ENCODE results near the gene UNC119B. TPM values are rescaled to one million over a fixed set of nuclear protein-coding genes. Genes with fewer than 3 reads are reported as not detected.

Gene UNC119B
- total and polyA plus RNA-seq, 2 of the 4 experiments (the other 2 are of a cell fraction): 8.4 to 21.6 TPM

DNA sequence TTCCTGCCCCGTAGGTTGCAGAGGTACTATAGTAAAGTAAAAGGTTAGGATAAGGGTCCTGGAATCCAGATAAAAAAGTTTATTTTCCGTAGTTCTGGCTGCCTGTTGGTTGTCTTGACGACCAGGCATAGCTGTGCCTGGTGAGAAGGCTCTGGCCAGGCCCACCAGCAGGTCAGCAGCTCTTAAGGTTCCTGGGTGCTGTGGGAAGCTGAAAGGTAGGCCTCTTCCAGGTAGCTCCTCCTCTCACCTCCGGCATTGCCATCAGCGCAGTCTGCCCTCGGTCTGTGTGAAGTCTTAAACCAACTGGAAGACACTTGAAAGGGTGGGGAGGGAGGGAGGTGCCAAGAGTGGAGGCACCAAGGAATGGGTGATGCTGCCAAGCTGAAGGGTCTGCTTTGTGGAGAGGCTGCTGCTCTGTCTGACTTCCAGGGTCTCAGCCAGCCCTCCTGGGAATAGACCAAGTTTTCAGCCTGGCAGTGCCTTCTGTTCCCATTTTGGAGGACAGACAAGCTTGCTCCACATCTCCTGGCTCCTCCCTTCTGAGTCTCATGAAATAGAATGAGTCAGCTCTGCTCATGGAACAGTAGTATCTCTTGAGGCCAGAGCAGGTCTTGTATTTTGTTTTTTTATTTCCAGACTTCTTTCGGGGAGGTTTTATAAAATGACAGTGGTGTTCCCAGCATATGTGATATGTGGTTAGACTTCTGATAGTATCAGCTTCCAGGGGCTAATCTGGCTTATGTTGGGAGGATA is 10.2 kb downstream of the UNC119B start:
- in situ Hi-C loops (cut with MboI; ENCODE audit: low sequenced_read_pairs): no loop called here
- POLR2A ChIA-PET (ENCODE audit: unreplicated experiment): no interaction called here

More for the DNA sequence above, 10.2 kb downstream of the UNC119B start:
- Histone ChIP-seq H3K4me1 (ENCODE audit: control insufficient read depth, insufficient read depth, low read length) (peaks cover 13% of the 10 kb centered on the region; the same call in 1 of the 2 replicates), H4K91ac (ENCODE audit: insufficient read depth, low read depth, low read length) (no peak overlapping the region), H4K20me1 (ENCODE audit: insufficient read depth, low read length) (no peaks in the 10 kb centered on the region), H3K79me1 (ENCODE audit: low read depth in 1 of 2, low read length in 2 of 2) (peaks cover 19 to 34% of the 10 kb centered on the region in 2 experiments; a peak in 3 of 4 replicates), H2AK5ac (ENCODE audit: low read depth, low read length) (no peak overlapping the region), H3K27me3 (ENCODE audit: control insufficient read depth, insufficient read depth, low read length) (no peaks in the 10 kb centered on the region), H3K36me3 (ENCODE audit: control insufficient read depth, insufficient read depth, low read length) (peaks cover 43% of the 10 kb centered on the region), H3K27ac (ENCODE audit: insufficient read depth, low read length) (no peak overlapping the region), H3K4me3 (ENCODE audit: insufficient read depth, low read depth, low read length) (no peak overlapping the region), H3K9me1 (ENCODE audit: insufficient read depth, low read length) (peaks cover 15% of the 10 kb centered on the region), H4K5ac (ENCODE audit: low read depth, low read length) (no peak overlapping the region), H4K8ac (ENCODE audit: low read depth in 2 of 2, low read length in 2 of 2) (no peak overlapping the region), H3K4ac (ENCODE audit: low read depth, low read length) (no peak overlapping the region), H3K18ac (ENCODE audit: low read depth, low read length) (no peak overlapping the region), H2BK20ac (ENCODE audit: low read depth, low read length) (no peak overlapping the region), H3K23ac (ENCODE audit: low read depth, low read length) (no peak overlapping the region), H2AK9ac (replicated peaks; ENCODE audit: low read depth, low read length, poor library complexity) (no peak overlapping the region), H2BK15ac (ENCODE audit: low read depth, low read length) (no peak overlapping the region), H3K9me3 (ENCODE audit: control insufficient read depth, insufficient read depth, low read length) (no peaks in the 10 kb centered on the region), H2BK5ac (ENCODE audit: low read depth, low read length, poor library complexity, severe bottlenecking) (no peak overlapping the region), H2BK120ac (ENCODE audit: low read depth, low read length) (no peak overlapping the region), H2AFZ (replicated peaks; ENCODE audit: low read length, poor library complexity) (no peak overlapping the region), H3K4me2 (ENCODE audit: low read depth, low read length) (no peak overlapping the region; the same call in 1 of the 2 replicates), H3K56ac (ENCODE audit: extremely low read depth, insufficient read depth, low read length) (no peak overlapping the region), H3K14ac (replicated peaks; ENCODE audit: low read depth, low read length) (no peak overlapping the region), H3K9ac (ENCODE audit: low read depth, low read length) (no peak overlapping the region)
- dilution Hi-C loops (cut with HindIII; ENCODE audit: low sequenced_read_pairs, unreplicated experiment): no loop called here
- BruUV-seq (replicated peaks): no TSS peak
- WGBS, 2 experiments (ENCODE audit: extremely low coverage in 2 of 2, insufficient read length in 1 of 2): 100% methylated on average over 1 of the region's 7 CpGs; no CpG with 5 or more reads in 1 of the 2 experiments
- ATAC-seq (ENCODE audit: low read depth) (peak; percentile 74), DNase-seq (peak; percentile 71)
- intact Hi-C loops (cut with micrococcal nuclease): no loop called here
- TF ChIP-seq MXI1 (IDR thresholded peaks at IDR 0.05; ENCODE audit: borderline replicate concordance, low read depth, low read length): no peak
- TF ChIP-seq CHD1 (IDR thresholded peaks at IDR 0.05; ENCODE audit: low read depth, low read length): no peak
- TF ChIP-seq, protein P1, sequence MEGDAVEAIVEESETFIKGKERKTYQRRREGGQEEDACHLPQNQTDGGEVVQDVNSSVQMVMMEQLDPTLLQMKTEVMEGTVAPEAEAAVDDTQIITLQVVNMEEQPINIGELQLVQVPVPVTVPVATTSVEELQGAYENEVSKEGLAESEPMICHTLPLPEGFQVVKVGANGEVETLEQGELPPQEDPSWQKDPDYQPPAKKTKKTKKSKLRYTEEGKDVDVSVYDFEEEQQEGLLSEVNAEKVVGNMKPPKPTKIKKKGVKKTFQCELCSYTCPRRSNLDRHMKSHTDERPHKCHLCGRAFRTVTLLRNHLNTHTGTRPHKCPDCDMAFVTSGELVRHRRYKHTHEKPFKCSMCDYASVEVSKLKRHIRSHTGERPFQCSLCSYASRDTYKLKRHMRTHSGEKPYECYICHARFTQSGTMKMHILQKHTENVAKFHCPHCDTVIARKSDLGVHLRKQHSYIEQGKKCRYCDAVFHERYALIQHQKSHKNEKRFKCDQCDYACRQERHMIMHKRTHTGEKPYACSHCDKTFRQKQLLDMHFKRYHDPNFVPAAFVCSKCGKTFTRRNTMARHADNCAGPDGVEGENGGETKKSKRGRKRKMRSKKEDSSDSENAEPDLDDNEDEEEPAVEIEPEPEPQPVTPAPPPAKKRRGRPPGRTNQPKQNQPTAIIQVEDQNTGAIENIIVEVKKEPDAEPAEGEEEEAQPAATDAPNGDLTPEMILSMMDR (conservative IDR thresholded peaks at IDR 0.05; ENCODE audit: low read depth, low read length): no peak
- TF ChIP-seq USF2 (IDR thresholded peaks at IDR 0.05; ENCODE audit: low read depth, low read length): no peak
- no peak for TF ChIP-seq RAD21 (IDR thresholded peaks at IDR 0.05; ENCODE audit: low read length)
- CTCF ChIA-PET: interaction anchor here (0.5 to 0.9 kb wide), 4 partner anchors 137 to 251 kb away, joined by 3 to 5 read pairs (median 4); no protein-coding TSS in a partner anchor

Data from IMR-90 (cell line).